Peyer's patch (tissue), 4 donors: ENCODE results near the gene SLC39A13. TPM values are rescaled to one million over a fixed set of nuclear protein-coding genes. Genes with fewer than 3 reads are reported as not detected.

Experiments used
- DNase-seq, 3 donors: peaks; one replicate each; pipeline ENCODE4 v3.0.0-alpha.2; 2017 to 2019
- H3K27ac ChIP-seq, 4 donors: fragments of 200-600 bp; sonication (generic); one replicate each; pipeline ENCODE4 v1.5.1; 2016 to 2019
- H3K27me3 ChIP-seq, 2 donors: fragments of 200-600 bp; sonication (generic); one replicate each; pipeline ENCODE4 v1.5.1; 2019
- H3K36me3 ChIP-seq, 3 donors: fragments of 200-600 bp; sonication (generic); one replicate each; pipeline ENCODE4 v1.5.1; 2016 to 2019
- H3K4me1 ChIP-seq, 4 donors: fragments of 200-600 bp; sonication (generic); one replicate each; pipeline ENCODE4 v1.5.1; 2016 to 2019
- H3K4me3 ChIP-seq, 4 donors: fragments of 200-600 bp; sonication (generic); 1 replicate in 3 of 4; 2 replicates in 1 of 4; pipeline ENCODE4 v1.5.1; 2016 to 2019; ENCODE audit warnings: mild to moderate bottlenecking in 1 of 4
- H3K9me3 ChIP-seq, 4 donors: fragments of 200-600 bp; sonication (generic); one replicate each; pipeline ENCODE4 v1.5.1; 2016 to 2019; ENCODE audit warnings: mild to moderate bottlenecking in 1 of 4
- CTCF ChIP-seq, 6 experiments: fragments of 450-650 bp in 4 of 6; fragments of 200-600 bp in 2 of 6; sonication (generic) in 1 of 6; IDR thresholded peaks; one replicate each; pipeline ENCODE4 v1.5.1; 2017 to 2019; ENCODE audit warnings: antibody characterized with exemption in 6 of 6, mild to moderate bottlenecking in 3 of 6, moderate library complexity in 1 of 6
- POLR2A ChIP-seq, 2 donors: fragments of 450-650 bp; IDR thresholded peaks; one replicate each; pipeline ENCODE4 v1.5.1; 2017; ENCODE audit warnings: antibody characterized with exemption in 2 of 2, mild to moderate bottlenecking in 2 of 2, moderate library complexity in 2 of 2
- total RNA-seq, 4 donors: library from RNA; depleted of rRNA; stranded (reverse); fragments of >200 nt; gene quantifications; one replicate each; pipeline ENCODE4 v1.1.0, GENCODE V29; 2016

SLC39A13 gene
- total RNA-seq, 4 donors from 2014 or later: 19.8 to 56.6 (median 39.6) TPM

- Histone ChIP-seq H3K4me1 (peaks cover 0 to 30% (median 9%) of the 10 kb centered on the region in 4 donors), H3K27me3 (no peaks in the 10 kb centered on the region), H3K36me3 (peaks cover 0 to 4% (median 0%) of the 10 kb centered on the region in 3 donors), H3K4me3 (peak overlapping the region; percentile 72 to 82 (median 78)), H3K9me3 (no peaks in the 10 kb centered on the region), H3K27ac (peak overlapping the region; percentile 83 to 93 (median 88))
- no peak for DNase-seq
- TF ChIP-seq CTCF (IDR thresholded peaks at IDR 0.05): no peak
- TF ChIP-seq POLR2A (IDR thresholded peaks at IDR 0.05): no peak
These were observed 1.3 kb upstream of the SLC39A13 start for GRCh38 chr11:47406896-47407745.

- peak overlapping the region; percentile 83 to 93 (median 88) for H3K27ac ChIP-seq
- peaks cover 0 to 11% (median 0%) of the 10 kb centered on the region in 3 donors for H3K36me3 ChIP-seq
- H3K9me3 ChIP-seq: no peaks in the 10 kb centered on the region
- H3K4me1 ChIP-seq: peaks cover 0 to 30% (median 9%) of the 10 kb centered on the region in 4 donors
- DNase-seq: no peak
- H3K4me3 ChIP-seq: peak overlapping the region; percentile 72 to 82 (median 78)
- no peaks in the 10 kb centered on the region for H3K27me3 ChIP-seq
- TF ChIP-seq CTCF (IDR thresholded peaks at IDR 0.05) (no peak), POLR2A (IDR thresholded peaks at IDR 0.05) (no peak)
These were observed 429 bp downstream of the SLC39A13 start for GRCh38 chr11:47408598-47409439.

- Histone ChIP-seq H3K4me3 (peak overlapping the region; percentile 72 to 82 (median 78)), H3K27me3 (no peaks in the 10 kb centered on the region), H3K4me1 (peaks cover 0 to 30% (median 9%) of the 10 kb centered on the region in 4 donors), H3K36me3 (peaks cover 0 to 17% (median 0%) of the 10 kb centered on the region in 3 donors), H3K27ac (peak overlapping the region; percentile 83 to 93 (median 88)), H3K9me3 (no peaks in the 10 kb centered on the region)
- DNase-seq: no peak
- no peak for TF ChIP-seq POLR2A (IDR thresholded peaks at IDR 0.05)
- TF ChIP-seq CTCF (IDR thresholded peaks at IDR 0.05): no peak
These were observed 1.3 kb downstream of the SLC39A13 start for GRCh38 chr11:47409440-47410369.

- Histone ChIP-seq H3K27ac (no peak overlapping the region), H3K4me1 (peaks cover 0 to 36% (median 9%) of the 10 kb centered on the region in 4 donors), H3K9me3 (no peaks in the 10 kb centered on the region), H3K36me3 (peaks cover 0 to 26% (median 0%) of the 10 kb centered on the region in 3 donors), H3K27me3 (no peaks in the 10 kb centered on the region), H3K4me3 (no peak overlapping the region)
- no peak for DNase-seq
- TF ChIP-seq CTCF (IDR thresholded peaks at IDR 0.05): no peak
- TF ChIP-seq POLR2A (IDR thresholded peaks at IDR 0.05): no peak
These were observed 2.2 kb downstream of the SLC39A13 start for GRCh38 chr11:47410370-47411264.
